WTC11 (cell line): ENCODE data around the gene ACTG2. TPM values are rescaled to one million over a fixed set of nuclear protein-coding genes. Genes with fewer than 3 reads are reported as not detected.

Source experiments
- ATAC-seq: fragments of 200-7000 bp; cut with Tn5 transposase; 2 replicates; pipeline ENCODE4 v1.10.0; 2021; ENCODE audit warnings: mild to moderate bottlenecking, moderate library complexity
- CTCF ChIA-PET: fragments of 300-600 bp; sonication (Branson Sonifier 250); formaldehyde crosslinking; loops from one replicate; lab custom pipeline; 2021; ENCODE audit warnings: antibody characterized with exemption; lab: Charles Lee
- POLR2A ChIA-PET: fragments of 350-600 bp; sonication (Branson Sonifier 250); formaldehyde crosslinking; loops from one replicate; lab custom pipeline; 2021; ENCODE audit warnings: antibody characterized with exemption; lab: Charles Lee
- DNase-seq: peaks from one replicate; pipeline ENCODE4 v3.0.0; 2021; ENCODE audit warnings: low spot score
- H3K27ac Mint-ChIP-seq: 2 replicates; pipeline ENCODE4 v1.8.0; 2021; ENCODE audit warnings: mixed read lengths
- H3K27me3 Mint-ChIP-seq: 2 replicates; pipeline ENCODE4 v1.8.0; 2021; ENCODE audit warnings: low read depth, mild to moderate bottlenecking, moderate library complexity, mixed read lengths
- H3K36me3 Mint-ChIP-seq: 2 replicates; pipeline ENCODE4 v1.8.0; 2021; ENCODE audit warnings: mixed read lengths
- H3K4me1 Mint-ChIP-seq: 2 replicates; pipeline ENCODE4 v1.8.0; 2022; ENCODE audit warnings: mixed read lengths
- H3K4me3 Mint-ChIP-seq: 2 replicates; pipeline ENCODE4 v1.8.0; 2021; ENCODE audit warnings: mild to moderate bottlenecking, moderate library complexity, mixed read lengths
- H3K9me3 Mint-ChIP-seq: 2 replicates; pipeline ENCODE4 v1.8.0; 2021; ENCODE audit warnings: mixed read lengths
- ATF1 ChIP-seq: sonication (generic); formaldehyde crosslinking; IDR thresholded peaks from 2 replicates; pipeline ENCODE4 v1.8.1; 2023; ENCODE audit warnings: mild to moderate bottlenecking, moderate library complexity, missing genetic modification reagents
- CREM ChIP-seq: sonication (generic); formaldehyde crosslinking; IDR thresholded peaks from 2 replicates; pipeline ENCODE4 v1.8.1; 2022; ENCODE audit warnings: mild to moderate bottlenecking, missing genetic modification reagents, moderate library complexity
- ESRRA ChIP-seq: sonication (generic); formaldehyde crosslinking; IDR thresholded peaks from 2 replicates; pipeline ENCODE4 v1.8.1; 2022; ENCODE audit warnings: mild to moderate bottlenecking, missing genetic modification reagents, borderline replicate concordance
- ETV6 ChIP-seq: sonication (generic); formaldehyde crosslinking; IDR thresholded peaks from 2 replicates; pipeline ENCODE4 v1.8.1; 2022; ENCODE audit warnings: mild to moderate bottlenecking, missing genetic modification reagents
- FOXK1 ChIP-seq: sonication (generic); formaldehyde crosslinking; IDR thresholded peaks from 2 replicates; pipeline ENCODE4 v1.8.0; 2022; ENCODE audit warnings: mild to moderate bottlenecking, moderate library complexity, missing genetic modification reagents
- GABPB1 ChIP-seq: sonication (generic); formaldehyde crosslinking; IDR thresholded peaks from 2 replicates; pipeline ENCODE4 v1.8.1; 2023; ENCODE audit warnings: mild to moderate bottlenecking, missing genetic modification reagents
- NFE2L1 ChIP-seq: sonication (generic); formaldehyde crosslinking; IDR thresholded peaks from 2 replicates; pipeline ENCODE4 v1.8.1; 2023; ENCODE audit warnings: missing genetic modification reagents
- NFYB ChIP-seq: sonication (generic); formaldehyde crosslinking; conservative IDR thresholded peaks from 2 replicates; pipeline ENCODE4 v1.8.0; 2022; ENCODE audit warnings: low read depth, missing genetic modification reagents
- NR3C1 ChIP-seq: sonication (generic); formaldehyde crosslinking; conservative IDR thresholded peaks from 2 replicates; pipeline ENCODE4 v1.8.1; 2023; ENCODE audit warnings: low read depth, mild to moderate bottlenecking, missing genetic modification reagents
- PRRX2 ChIP-seq: fragments of 250-450 bp; sonication (Bioruptor Pico); IDR thresholded peaks from 2 replicates; pipeline ENCODE4 v1.8.0; 2021; ENCODE audit warnings: mild to moderate bottlenecking
- SMAD4 ChIP-seq: sonication (generic); formaldehyde crosslinking; IDR thresholded peaks from 2 replicates; pipeline ENCODE4 v1.8.0; 2022; ENCODE audit warnings: mild to moderate bottlenecking, missing genetic modification reagents
- ZNF263 ChIP-seq: sonication (generic); formaldehyde crosslinking; IDR thresholded peaks from 2 replicates; pipeline ENCODE4 v1.8.1; 2022; ENCODE audit warnings: low read depth, mild to moderate bottlenecking, moderate library complexity, missing genetic modification reagents
- total RNA-seq: library from RNA; stranded (reverse); gene quantifications from 3 replicates; pipeline ENCODE4 v1.2.3, GENCODE V29; 2021
- TF ChIP-seq, protein P1 (sequence below): sonication (generic); formaldehyde crosslinking; conservative IDR thresholded peaks from 2 replicates; pipeline ENCODE4 v1.8.1; 2023; ENCODE audit warnings: mild to moderate bottlenecking, low read depth, missing genetic modification reagents, moderate library complexity
- TF ChIP-seq, protein P2 (sequence below): sonication (generic); formaldehyde crosslinking; IDR thresholded peaks from 2 replicates; pipeline ENCODE4 v1.8.0; 2022; ENCODE audit warnings: mild to moderate bottlenecking, missing genetic modification reagents
- TF ChIP-seq, protein P3 (sequence below): sonication (generic); formaldehyde crosslinking; IDR thresholded peaks from 2 replicates; pipeline ENCODE4 v1.8.1; 2023; ENCODE audit warnings: mild to moderate bottlenecking, missing genetic modification reagents, borderline replicate concordance
- TF ChIP-seq, protein P4 (sequence below): sonication (generic); formaldehyde crosslinking; IDR thresholded peaks from 2 replicates; pipeline ENCODE4 v1.8.1; 2022; ENCODE audit warnings: low read depth, mild to moderate bottlenecking, moderate library complexity, missing genetic modification reagents, borderline replicate concordance
- TF ChIP-seq, protein P5 (sequence below): fragments of 250-450 bp; sonication (Bioruptor Pico); conservative IDR thresholded peaks from 2 replicates; pipeline ENCODE4 v1.9.0; 2021; ENCODE audit warnings: mild to moderate bottlenecking
- TF ChIP-seq, protein P6 (sequence below): sonication (generic); formaldehyde crosslinking; IDR thresholded peaks from 2 replicates; pipeline ENCODE4 v1.8.1; 2023; ENCODE audit warnings: mild to moderate bottlenecking, missing genetic modification reagents, moderate library complexity
- TF ChIP-seq, protein P7 (sequence below): sonication (generic); formaldehyde crosslinking; IDR thresholded peaks from 2 replicates; pipeline ENCODE4 v1.8.0; 2023; ENCODE audit warnings: missing genetic modification reagents

The ACTG2 gene
- total RNA-seq, 1 experiment from 2014 or later = 2.7 TPM

DNA sequence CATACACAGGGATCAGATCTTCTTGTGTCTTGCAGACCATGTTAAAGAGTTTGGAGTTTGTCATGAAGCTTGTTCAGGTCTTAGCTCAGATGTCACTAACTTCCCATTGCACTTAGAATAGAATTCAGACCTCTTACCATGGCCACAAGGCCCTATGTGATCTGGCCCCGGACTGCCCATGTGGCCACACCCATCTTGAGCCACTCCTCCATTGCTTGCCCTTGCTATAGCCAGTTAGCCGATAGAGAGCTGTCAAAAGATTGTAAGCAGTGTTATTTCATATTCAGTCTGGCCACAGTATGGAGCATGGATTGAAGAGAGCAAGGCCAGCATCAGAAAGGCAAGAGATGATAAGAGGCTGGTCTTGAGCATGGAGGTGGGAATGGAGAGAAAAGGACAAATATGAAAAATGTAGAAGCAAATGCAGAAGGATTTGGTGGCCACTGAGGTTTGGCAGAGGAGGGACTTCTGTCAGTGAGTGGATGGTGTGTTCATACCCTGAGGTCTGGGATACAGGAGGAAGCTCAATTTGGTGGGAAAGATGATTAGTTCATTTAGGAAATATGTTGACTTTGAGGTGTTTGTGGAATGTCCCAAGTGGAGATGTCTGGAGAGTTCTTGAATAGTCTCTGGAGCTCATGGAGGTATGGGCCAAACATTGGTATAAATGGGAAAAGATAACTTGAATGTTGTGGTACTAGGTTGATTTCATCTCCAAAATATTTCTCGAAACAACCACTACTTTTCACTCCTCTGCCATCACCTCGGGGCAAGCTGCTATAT is 44.5 kb downstream of the ACTG2 start:
- TF ChIP-seq, protein P1, sequence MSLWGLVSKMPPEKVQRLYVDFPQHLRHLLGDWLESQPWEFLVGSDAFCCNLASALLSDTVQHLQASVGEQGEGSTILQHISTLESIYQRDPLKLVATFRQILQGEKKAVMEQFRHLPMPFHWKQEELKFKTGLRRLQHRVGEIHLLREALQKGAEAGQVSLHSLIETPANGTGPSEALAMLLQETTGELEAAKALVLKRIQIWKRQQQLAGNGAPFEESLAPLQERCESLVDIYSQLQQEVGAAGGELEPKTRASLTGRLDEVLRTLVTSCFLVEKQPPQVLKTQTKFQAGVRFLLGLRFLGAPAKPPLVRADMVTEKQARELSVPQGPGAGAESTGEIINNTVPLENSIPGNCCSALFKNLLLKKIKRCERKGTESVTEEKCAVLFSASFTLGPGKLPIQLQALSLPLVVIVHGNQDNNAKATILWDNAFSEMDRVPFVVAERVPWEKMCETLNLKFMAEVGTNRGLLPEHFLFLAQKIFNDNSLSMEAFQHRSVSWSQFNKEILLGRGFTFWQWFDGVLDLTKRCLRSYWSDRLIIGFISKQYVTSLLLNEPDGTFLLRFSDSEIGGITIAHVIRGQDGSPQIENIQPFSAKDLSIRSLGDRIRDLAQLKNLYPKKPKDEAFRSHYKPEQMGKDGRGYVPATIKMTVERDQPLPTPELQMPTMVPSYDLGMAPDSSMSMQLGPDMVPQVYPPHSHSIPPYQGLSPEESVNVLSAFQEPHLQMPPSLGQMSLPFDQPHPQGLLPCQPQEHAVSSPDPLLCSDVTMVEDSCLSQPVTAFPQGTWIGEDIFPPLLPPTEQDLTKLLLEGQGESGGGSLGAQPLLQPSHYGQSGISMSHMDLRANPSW (CRISPR knock-in tag) = no peak
- TF ChIP-seq, protein P2, sequence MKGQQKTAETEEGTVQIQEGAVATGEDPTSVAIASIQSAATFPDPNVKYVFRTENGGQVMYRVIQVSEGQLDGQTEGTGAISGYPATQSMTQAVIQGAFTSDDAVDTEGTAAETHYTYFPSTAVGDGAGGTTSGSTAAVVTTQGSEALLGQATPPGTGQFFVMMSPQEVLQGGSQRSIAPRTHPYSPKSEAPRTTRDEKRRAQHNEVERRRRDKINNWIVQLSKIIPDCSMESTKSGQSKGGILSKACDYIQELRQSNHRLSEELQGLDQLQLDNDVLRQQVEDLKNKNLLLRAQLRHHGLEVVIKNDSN (CRISPR knock-in tag) = no peak
- TF ChIP-seq, protein P3, sequence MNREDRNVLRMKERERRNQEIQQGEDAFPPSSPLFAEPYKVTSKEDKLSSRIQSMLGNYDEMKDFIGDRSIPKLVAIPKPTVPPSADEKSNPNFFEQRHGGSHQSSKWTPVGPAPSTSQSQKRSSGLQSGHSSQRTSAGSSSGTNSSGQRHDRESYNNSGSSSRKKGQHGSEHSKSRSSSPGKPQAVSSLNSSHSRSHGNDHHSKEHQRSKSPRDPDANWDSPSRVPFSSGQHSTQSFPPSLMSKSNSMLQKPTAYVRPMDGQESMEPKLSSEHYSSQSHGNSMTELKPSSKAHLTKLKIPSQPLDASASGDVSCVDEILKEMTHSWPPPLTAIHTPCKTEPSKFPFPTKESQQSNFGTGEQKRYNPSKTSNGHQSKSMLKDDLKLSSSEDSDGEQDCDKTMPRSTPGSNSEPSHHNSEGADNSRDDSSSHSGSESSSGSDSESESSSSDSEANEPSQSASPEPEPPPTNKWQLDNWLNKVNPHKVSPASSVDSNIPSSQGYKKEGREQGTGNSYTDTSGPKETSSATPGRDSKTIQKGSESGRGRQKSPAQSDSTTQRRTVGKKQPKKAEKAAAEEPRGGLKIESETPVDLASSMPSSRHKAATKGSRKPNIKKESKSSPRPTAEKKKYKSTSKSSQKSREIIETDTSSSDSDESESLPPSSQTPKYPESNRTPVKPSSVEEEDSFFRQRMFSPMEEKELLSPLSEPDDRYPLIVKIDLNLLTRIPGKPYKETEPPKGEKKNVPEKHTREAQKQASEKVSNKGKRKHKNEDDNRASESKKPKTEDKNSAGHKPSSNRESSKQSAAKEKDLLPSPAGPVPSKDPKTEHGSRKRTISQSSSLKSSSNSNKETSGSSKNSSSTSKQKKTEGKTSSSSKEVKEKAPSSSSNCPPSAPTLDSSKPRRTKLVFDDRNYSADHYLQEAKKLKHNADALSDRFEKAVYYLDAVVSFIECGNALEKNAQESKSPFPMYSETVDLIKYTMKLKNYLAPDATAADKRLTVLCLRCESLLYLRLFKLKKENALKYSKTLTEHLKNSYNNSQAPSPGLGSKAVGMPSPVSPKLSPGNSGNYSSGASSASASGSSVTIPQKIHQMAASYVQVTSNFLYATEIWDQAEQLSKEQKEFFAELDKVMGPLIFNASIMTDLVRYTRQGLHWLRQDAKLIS (CRISPR knock-in tag) = no peak
- TF ChIP-seq NFE2L1 (CRISPR knock-in tag) (no peak), NFYB (no peak), FOXK1 (CRISPR knock-in tag) (no peak), ESRRA (CRISPR knock-in tag) (no peak), NR3C1 (CRISPR knock-in tag) (no peak), GABPB1 (CRISPR knock-in tag) (no peak), SMAD4 (CRISPR knock-in tag) (no peak), PRRX2 (CRISPR knock-in tag) (no peak), CREM (CRISPR knock-in tag) (no peak), ATF1 (CRISPR knock-in tag) (no peak), ZNF263 (CRISPR knock-in tag) (no peak), ETV6 (CRISPR knock-in tag) (no peak)
- TF ChIP-seq, protein P4, sequence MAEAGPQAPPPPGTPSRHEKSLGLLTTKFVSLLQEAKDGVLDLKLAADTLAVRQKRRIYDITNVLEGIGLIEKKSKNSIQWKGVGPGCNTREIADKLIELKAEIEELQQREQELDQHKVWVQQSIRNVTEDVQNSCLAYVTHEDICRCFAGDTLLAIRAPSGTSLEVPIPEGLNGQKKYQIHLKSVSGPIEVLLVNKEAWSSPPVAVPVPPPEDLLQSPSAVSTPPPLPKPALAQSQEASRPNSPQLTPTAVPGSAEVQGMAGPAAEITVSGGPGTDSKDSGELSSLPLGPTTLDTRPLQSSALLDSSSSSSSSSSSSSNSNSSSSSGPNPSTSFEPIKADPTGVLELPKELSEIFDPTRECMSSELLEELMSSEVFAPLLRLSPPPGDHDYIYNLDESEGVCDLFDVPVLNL (CRISPR knock-in tag) = no peak
- TF ChIP-seq, protein P5, sequence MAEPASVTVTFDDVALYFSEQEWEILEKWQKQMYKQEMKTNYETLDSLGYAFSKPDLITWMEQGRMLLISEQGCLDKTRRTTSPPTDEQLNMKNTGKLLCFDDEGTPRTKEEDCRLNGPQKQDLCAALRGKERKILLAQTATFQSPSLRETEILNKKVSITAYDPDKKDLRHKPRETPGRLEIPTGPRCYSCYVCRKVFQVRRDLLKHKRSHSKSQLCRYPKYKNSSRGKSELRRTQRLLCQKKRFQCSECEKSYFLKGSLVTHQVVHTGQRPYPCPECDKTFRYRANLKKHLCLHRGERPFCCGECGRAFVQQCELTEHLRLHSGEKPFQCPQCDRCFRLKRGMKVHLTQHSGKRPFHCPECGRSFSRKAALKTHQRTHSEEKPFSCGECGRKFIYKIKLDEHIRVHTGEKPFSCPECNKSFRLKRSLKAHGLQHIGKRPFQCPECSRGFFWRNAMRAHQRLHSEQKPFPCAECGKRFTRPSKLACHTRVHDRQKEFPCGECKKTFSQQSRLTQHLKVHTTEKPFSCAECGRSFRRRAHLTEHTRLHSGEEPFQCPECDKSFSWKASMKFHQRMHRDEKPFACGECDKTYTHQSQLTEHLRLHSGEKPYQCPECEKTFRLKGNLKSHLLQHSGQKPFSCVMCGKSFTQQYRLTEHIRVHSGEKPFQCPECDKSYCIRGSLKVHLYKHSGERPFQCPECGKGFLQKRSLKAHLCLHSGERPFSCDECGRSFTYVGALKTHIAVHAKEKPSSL (CRISPR knock-in tag) = no peak
- TF ChIP-seq, protein P6, sequence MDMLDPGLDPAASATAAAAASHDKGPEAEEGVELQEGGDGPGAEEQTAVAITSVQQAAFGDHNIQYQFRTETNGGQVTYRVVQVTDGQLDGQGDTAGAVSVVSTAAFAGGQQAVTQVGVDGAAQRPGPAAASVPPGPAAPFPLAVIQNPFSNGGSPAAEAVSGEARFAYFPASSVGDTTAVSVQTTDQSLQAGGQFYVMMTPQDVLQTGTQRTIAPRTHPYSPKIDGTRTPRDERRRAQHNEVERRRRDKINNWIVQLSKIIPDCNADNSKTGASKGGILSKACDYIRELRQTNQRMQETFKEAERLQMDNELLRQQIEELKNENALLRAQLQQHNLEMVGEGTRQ = no peak
- TF ChIP-seq, protein P7, sequence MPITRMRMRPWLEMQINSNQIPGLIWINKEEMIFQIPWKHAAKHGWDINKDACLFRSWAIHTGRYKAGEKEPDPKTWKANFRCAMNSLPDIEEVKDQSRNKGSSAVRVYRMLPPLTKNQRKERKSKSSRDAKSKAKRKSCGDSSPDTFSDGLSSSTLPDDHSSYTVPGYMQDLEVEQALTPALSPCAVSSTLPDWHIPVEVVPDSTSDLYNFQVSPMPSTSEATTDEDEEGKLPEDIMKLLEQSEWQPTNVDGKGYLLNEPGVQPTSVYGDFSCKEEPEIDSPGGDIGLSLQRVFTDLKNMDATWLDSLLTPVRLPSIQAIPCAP (CRISPR knock-in tag) = no peak
- ChIA-PET POLR2A (interaction anchor here (0.5 kb wide), 1 partner anchor 792 kb away, joined by 3 read pairs; no protein-coding TSS in a partner anchor), CTCF (interaction anchor here (1.6 to 2.2 kb wide), 2 partner anchors 16 to 29 kb away, joined by 5 to 7 read pairs; no protein-coding TSS in a partner anchor)
- Mint-ChIP-seq H3K4me3 (no peak overlapping the region), H3K4me1 (peaks cover 4% of the 10 kb centered on the region; the same call in 1 of the 2 replicates), H3K27ac (no peak overlapping the region), H3K27me3 (no peaks in the 10 kb centered on the region), H3K36me3 (peaks cover 15% of the 10 kb centered on the region), H3K9me3 (no peaks in the 10 kb centered on the region)
- ATAC-seq = no peak; the same call in 1 of the 2 replicates
- DNase-seq = no peak
